ENCODE data around the gene RILPL1. TPM values are rescaled to one million over a fixed set of nuclear protein-coding genes. Genes with fewer than 3 reads are reported as not detected.
"Not testable (repeated sequence)": the region's sequence is repeated elsewhere in the genome, so short reads cannot be mapped to it uniquely, and the experiment has no call there.

Gene RILPL1
- total and polyA plus RNA-seq, 8 donors, result 3.0 to 8.8 (median 4.1) TPM

DNA sequence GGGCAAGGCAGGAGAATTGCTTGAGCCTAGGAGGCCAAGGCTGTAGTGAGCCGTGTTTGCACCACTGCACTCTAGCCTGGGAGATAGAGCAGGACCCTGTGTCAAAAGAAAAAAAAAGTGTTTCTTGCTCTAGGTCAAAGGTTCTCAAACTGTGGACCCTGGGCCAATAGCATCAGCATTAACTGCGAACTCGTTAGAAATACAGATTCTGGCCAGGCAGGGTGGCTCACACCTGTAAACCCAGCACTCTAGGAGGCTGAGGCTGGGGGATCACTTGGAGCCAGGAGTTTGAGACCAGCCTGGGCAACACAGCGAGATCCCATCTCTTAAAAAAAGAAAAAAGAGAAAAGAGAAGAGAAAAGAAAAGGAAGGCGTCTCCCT is 97.9 kb downstream of the RILPL1 start:
- H3K27ac ChIP-seq, result peak overlapping the region in 1 of 4 donors; percentile 57
- FAIRE-seq, result no peak
- intact Hi-C loops (cut with DNase I), result no loop called here
- H3K36me3 ChIP-seq, result no peaks in the 10 kb centered on the region
- 49 to 61% methylated on average over 5 of the region's 5 CpGs for WGBS, 2 donors
- H3K27me3 ChIP-seq, result no peaks in the 10 kb centered on the region
- H3K9me3 ChIP-seq, result no peaks in the 10 kb centered on the region
- peaks cover 0 to 5% (median 0%) of the 10 kb centered on the region in 3 donors for H3K4me1 ChIP-seq
- H3K4me3 ChIP-seq, result peak overlapping the region; percentile 53 to 82 (median 62)
- DNase-seq, result no peak
- no peak for TF ChIP-seq CTCF (IDR thresholded peaks at IDR 0.05)
- no peak for ATAC-seq

GRCh38 chr12:123433615-123434014 is 99.9 kb downstream of the RILPL1 start:
- Histone ChIP-seq H3K27ac (no peak overlapping the region), H3K4me3 (peak overlapping the region in 1 of 4 donors; percentile 17)
- WGBS, 2 donors, result 92 to 94% methylated on average over 6 of the region's 6 CpGs

GRCh38 chr12:123431951-123432817 is 101.3 kb downstream of the RILPL1 start:
- H3K4me3 ChIP-seq; H3K9me3 ChIP-seq; H3K27ac ChIP-seq; intact Hi-C loops (cut with DNase I); H3K27me3 ChIP-seq; H3K36me3 ChIP-seq; H3K4me1 ChIP-seq; DNase-seq; FAIRE-seq; ATAC-seq: not testable (repeated sequence)
- WGBS, 2 donors, result 82% methylated on average over 15 of the region's 15 CpGs

More at GRCh38 chr12:123433615-123434014, 99.9 kb downstream of the RILPL1 start:
- no peaks in the 10 kb centered on the region for H3K36me3 ChIP-seq
- DNase-seq, result no peak
- FAIRE-seq, result no peak
- TF ChIP-seq CTCF (IDR thresholded peaks at IDR 0.05), result no peak
- no peaks in the 10 kb centered on the region for H3K27me3 ChIP-seq
- no peaks in the 10 kb centered on the region for H3K9me3 ChIP-seq
- intact Hi-C loops (cut with DNase I), result no loop called here
- ATAC-seq, result no peak
- H3K4me1 ChIP-seq, result peaks cover 0 to 5% (median 0%) of the 10 kb centered on the region in 3 donors

DNA sequence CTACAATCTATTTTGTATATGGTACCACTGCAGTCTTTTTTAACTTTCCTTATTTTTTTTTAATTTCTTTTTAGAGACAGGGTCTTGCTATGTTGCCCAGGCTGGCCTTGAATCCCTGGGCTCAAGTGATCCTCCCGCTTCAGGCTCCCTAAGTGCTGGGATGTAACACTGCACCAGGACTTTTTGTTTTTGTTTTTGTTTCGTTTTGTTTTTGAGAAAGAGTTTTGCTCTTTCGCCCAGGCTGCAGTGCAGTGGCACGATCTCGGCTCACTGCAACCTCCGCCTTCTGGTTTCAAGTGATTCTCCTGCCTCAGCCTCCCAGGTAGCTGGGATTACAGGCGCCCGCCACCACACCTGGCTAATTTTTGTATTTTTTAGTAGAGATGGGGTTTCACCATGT is 104.4 kb downstream of the RILPL1 start:
- FAIRE-seq; H3K36me3 ChIP-seq; DNase-seq; H3K9me3 ChIP-seq; ATAC-seq; H3K27ac ChIP-seq; H3K4me3 ChIP-seq; H3K27me3 ChIP-seq; intact Hi-C loops (cut with DNase I); H3K4me1 ChIP-seq: not testable (repeated sequence)
- 96% methylated on average over 8 of the region's 8 CpGs for WGBS, 2 donors

DNA sequence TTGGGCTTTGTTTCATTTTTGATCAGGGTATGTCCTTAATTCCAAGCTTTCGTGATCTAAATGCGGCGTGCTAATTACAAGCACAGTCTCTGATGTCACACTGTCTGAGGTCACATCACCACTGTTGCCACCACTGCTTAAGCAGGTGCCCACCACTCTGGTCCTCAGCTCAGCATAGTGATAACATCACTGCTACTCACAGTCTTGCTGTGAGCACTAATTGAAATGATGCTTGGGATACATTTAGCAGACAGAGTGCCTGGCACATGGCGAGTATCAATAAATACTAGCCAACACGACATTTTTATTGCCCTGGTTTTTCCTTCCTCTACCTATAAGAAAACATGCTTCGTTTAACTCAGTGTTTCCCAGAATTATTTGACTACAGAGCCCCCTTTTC is 104.9 kb downstream of the RILPL1 start:
- H3K27ac ChIP-seq, result no peak overlapping the region
- H3K4me3 ChIP-seq, result no peak overlapping the region
- H3K27me3 ChIP-seq, result no peaks in the 10 kb centered on the region
- no peak for FAIRE-seq
- DNase-seq, result no peak
- 84 to 86% methylated on average over 6 of the region's 6 CpGs for WGBS, 2 donors
- H3K4me1 ChIP-seq, result no peaks in the 10 kb centered on the region
- no peak for TF ChIP-seq CTCF (IDR thresholded peaks at IDR 0.05)
- no peaks in the 10 kb centered on the region for H3K36me3 ChIP-seq
- no peak for ATAC-seq
- intact Hi-C loops (cut with DNase I), result no loop called here
- H3K9me3 ChIP-seq, result no peaks in the 10 kb centered on the region

Data from pancreas (tissue), 10 donors.